Osteocyte (in vitro differentiated cells): ENCODE measurements around the gene TMEM44. TPM values are rescaled to one million over a fixed set of nuclear protein-coding genes. Genes with fewer than 3 reads are reported as not detected.
A peak's percentile ranks its signal among the peaks of the same experiment; 100 is the strongest.
"Not testable (repeated sequence)": the region's sequence is repeated elsewhere in the genome, so short reads cannot be mapped to it uniquely, and the experiment has no call there.

ENCODE experiments used
- DNase-seq: peaks from one replicate; pipeline ENCODE4 v3.0.0; 2021; ENCODE audit warnings: mixed read lengths; ENCODE audit not compliant: unreplicated experiment; ENCODE audit errors: extremely low spot score
- H3K27ac Mint-ChIP-seq: one replicate; pipeline ENCODE4 v1.8.0; 2021; ENCODE audit warnings: mild to moderate bottlenecking, mixed read lengths; ENCODE audit not compliant: unreplicated experiment
- H3K27me3 Mint-ChIP-seq: one replicate; pipeline ENCODE4 v1.8.0; 2021; ENCODE audit warnings: mixed read lengths; ENCODE audit not compliant: unreplicated experiment
- H3K36me3 Mint-ChIP-seq: one replicate; pipeline ENCODE4 v1.8.0; 2021; ENCODE audit warnings: mixed read lengths; ENCODE audit not compliant: unreplicated experiment
- H3K4me1 Mint-ChIP-seq: one replicate; pipeline ENCODE4 v1.8.0; 2021; ENCODE audit warnings: mixed read lengths; ENCODE audit not compliant: unreplicated experiment
- H3K4me3 Mint-ChIP-seq: one replicate; pipeline ENCODE4 v1.8.0; 2021; ENCODE audit warnings: mild to moderate bottlenecking, moderate library complexity, mixed read lengths; ENCODE audit not compliant: unreplicated experiment
- H3K9me3 Mint-ChIP-seq: one replicate; pipeline ENCODE4 v1.8.0; 2021; ENCODE audit warnings: mixed read lengths; ENCODE audit not compliant: unreplicated experiment
- CTCF ChIP-seq: fragments of 200-600 bp; sonication (generic); IDR thresholded peaks from 2 replicates; pipeline ENCODE4 v1.5.0; 2021; ENCODE audit warnings: antibody characterized with exemption, mild to moderate bottlenecking, moderate library complexity
- total RNA-seq: library from RNA; stranded (reverse); gene quantifications from 2 replicates; pipeline ENCODE4 v1.2.1, GENCODE V29; 2021

Gene TMEM44
- total RNA-seq, 1 donor from 2014 or later: 27.9 TPM

GRCh38 chr3:194606941-194607340 is 26.3 kb downstream of the TMEM44 start:
- Mint-ChIP-seq H3K4me1 (no peaks in the 10 kb centered on the region), H3K9me3 (no peaks in the 10 kb centered on the region), H3K27me3 (no peaks in the 10 kb centered on the region), H3K27ac (no peak overlapping the region), H3K36me3 (peaks cover 10% of the 10 kb centered on the region), H3K4me3 (no peak overlapping the region)
- TF ChIP-seq CTCF: no peak
- no peak for DNase-seq

- Mint-ChIP-seq H3K4me1 (no peaks in the 10 kb centered on the region), H3K9me3 (no peaks in the 10 kb centered on the region), H3K4me3 (no peak overlapping the region), H3K27me3 (no peaks in the 10 kb centered on the region), H3K27ac (no peak overlapping the region), H3K36me3 (peaks cover 12% of the 10 kb centered on the region)
- no peak for DNase-seq
- no peak for TF ChIP-seq CTCF
Observed at GRCh38 chr3:194606163-194606562, 27.1 kb downstream of the TMEM44 start.

GRCh38 chr3:194605314-194605713 is 27.9 kb downstream of the TMEM44 start:
- H3K4me3 Mint-ChIP-seq, H3K27me3 Mint-ChIP-seq, H3K4me1 Mint-ChIP-seq, DNase-seq, H3K27ac Mint-ChIP-seq, H3K9me3 Mint-ChIP-seq: not testable (repeated sequence)
- H3K36me3 Mint-ChIP-seq: peaks cover 14% of the 10 kb centered on the region

GRCh38 chr3:194604837-194605236 is 28.4 kb downstream of the TMEM44 start:
- TF ChIP-seq CTCF: peak; percentile 42
- Mint-ChIP-seq H3K36me3 (peaks cover 14% of the 10 kb centered on the region), H3K27me3 (no peaks in the 10 kb centered on the region), H3K9me3 (no peaks in the 10 kb centered on the region), H3K4me3 (no peak overlapping the region), H3K4me1 (no peaks in the 10 kb centered on the region), H3K27ac (no peak overlapping the region)
- no peak for DNase-seq

GRCh38 chr3:194604126-194604525 is 29.1 kb downstream of the TMEM44 start:
- Mint-ChIP-seq H3K27ac (no peak overlapping the region), H3K4me1 (peaks cover 3% of the 10 kb centered on the region), H3K36me3 (peaks cover 14% of the 10 kb centered on the region), H3K27me3 (no peaks in the 10 kb centered on the region), H3K4me3 (no peak overlapping the region), H3K9me3 (no peaks in the 10 kb centered on the region)
- TF ChIP-seq CTCF: no peak
- DNase-seq: no peak

GRCh38 chr3:194602669-194603171 is 30.5 kb downstream of the TMEM44 start:
- DNase-seq: no peak
- no peak for TF ChIP-seq CTCF
- no peaks in the 10 kb centered on the region for H3K9me3 Mint-ChIP-seq
- no peaks in the 10 kb centered on the region for H3K27me3 Mint-ChIP-seq
- H3K27ac Mint-ChIP-seq: no peak overlapping the region
- H3K4me1 Mint-ChIP-seq: peaks cover 10% of the 10 kb centered on the region
- no peak overlapping the region for H3K4me3 Mint-ChIP-seq
- H3K36me3 Mint-ChIP-seq: peaks cover 22% of the 10 kb centered on the region
